Measurements from ENCODE around the gene ZNF605. TPM values are rescaled to one million over a fixed set of nuclear protein-coding genes. Genes with fewer than 3 reads are reported as not detected.
A peak's percentile ranks its signal among the peaks of the same experiment; 100 is the strongest.

ZNF605 gene
- total and polyA plus RNA-seq, 2 donors (not counting 1 experiment from before 2014, with no cell fraction given) = 6.0 to 21.7 TPM

DNA sequence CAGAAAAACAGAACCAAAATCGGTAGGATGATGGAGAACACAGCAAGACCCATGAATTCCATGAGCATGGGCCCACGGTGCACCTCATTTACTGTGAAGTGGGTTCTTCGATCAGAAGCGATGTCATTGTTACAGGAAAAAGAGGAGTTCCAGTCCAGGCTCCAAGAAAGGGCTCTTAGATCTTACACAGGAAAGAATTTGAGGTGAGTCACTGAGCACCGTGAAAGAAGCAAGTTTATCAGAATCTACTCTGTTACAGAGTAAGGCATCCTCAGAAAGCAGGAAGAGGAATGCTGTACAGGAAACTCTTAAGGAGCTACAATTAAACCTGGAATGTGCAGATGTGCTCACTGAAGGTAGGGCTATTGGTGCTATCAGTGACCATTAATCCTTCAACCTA is 57.1 kb downstream of the ZNF605 start:
- H3K27me3 Mint-ChIP-seq = no peaks in the 10 kb centered on the region
- no peak overlapping the region for H3K4me2 ChIP-seq (replicated peaks; ENCODE audit: low read depth, low read length, poor library complexity, severe bottlenecking)
- TF ChIP-seq EZH2 (IDR thresholded peaks at IDR 0.05; ENCODE audit: borderline replicate concordance, insufficient read depth, low read depth, low read length, poor library complexity, severe bottlenecking) = no peak
- TF ChIP-seq, protein P1, sequence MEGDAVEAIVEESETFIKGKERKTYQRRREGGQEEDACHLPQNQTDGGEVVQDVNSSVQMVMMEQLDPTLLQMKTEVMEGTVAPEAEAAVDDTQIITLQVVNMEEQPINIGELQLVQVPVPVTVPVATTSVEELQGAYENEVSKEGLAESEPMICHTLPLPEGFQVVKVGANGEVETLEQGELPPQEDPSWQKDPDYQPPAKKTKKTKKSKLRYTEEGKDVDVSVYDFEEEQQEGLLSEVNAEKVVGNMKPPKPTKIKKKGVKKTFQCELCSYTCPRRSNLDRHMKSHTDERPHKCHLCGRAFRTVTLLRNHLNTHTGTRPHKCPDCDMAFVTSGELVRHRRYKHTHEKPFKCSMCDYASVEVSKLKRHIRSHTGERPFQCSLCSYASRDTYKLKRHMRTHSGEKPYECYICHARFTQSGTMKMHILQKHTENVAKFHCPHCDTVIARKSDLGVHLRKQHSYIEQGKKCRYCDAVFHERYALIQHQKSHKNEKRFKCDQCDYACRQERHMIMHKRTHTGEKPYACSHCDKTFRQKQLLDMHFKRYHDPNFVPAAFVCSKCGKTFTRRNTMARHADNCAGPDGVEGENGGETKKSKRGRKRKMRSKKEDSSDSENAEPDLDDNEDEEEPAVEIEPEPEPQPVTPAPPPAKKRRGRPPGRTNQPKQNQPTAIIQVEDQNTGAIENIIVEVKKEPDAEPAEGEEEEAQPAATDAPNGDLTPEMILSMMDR (IDR thresholded peaks at IDR 0.05) = no peak
- WGBS (ENCODE audit: insufficient coverage) = 97% methylated on average over 5 of the region's 5 CpGs
- peaks cover 0 to 7% (median 0%) of the 10 kb centered on the region in 3 donors for H3K9me3 ChIP-seq (ENCODE audit: control extremely low read depth in 1 of 3, control insufficient read depth in 2 of 3, insufficient read depth in 1 of 3, low read length in 2 of 3)
- H3K27me3 ChIP-seq (replicated peaks in 1 of 4; ENCODE audit: control extremely low read depth in 1 of 4, control insufficient read depth in 3 of 4, insufficient read depth in 4 of 4, low read length in 3 of 4) = no peaks in the 10 kb centered on the region
- no peak overlapping the region for H2AFZ ChIP-seq (ENCODE audit: insufficient read depth, low read depth, low read length, poor library complexity, severe bottlenecking)
- H3K4me1 Mint-ChIP-seq = no peaks in the 10 kb centered on the region
- H3K27ac ChIP-seq (ENCODE audit: low read length in 2 of 2) = no peak overlapping the region
- intact Hi-C loops (cut with micrococcal nuclease) = no loop called here
- ATAC-seq (ENCODE audit: low read depth) (no peak), DNase-seq (no peak)
- CTCF ChIA-PET = no interaction called here
- H3K4me3 Mint-ChIP-seq = no peak overlapping the region
- no peaks in the 10 kb centered on the region for H3K9me3 Mint-ChIP-seq (ENCODE audit: insufficient read depth)
- H3K36me3 ChIP-seq (replicated peaks in 1 of 2; ENCODE audit: control extremely low read depth in 1 of 2, control insufficient read depth in 1 of 2, extremely low read depth in 1 of 2, insufficient read depth in 2 of 2, low read length in 1 of 2) = no peaks in the 10 kb centered on the region
- no peak overlapping the region for H3K27ac Mint-ChIP-seq
- no peaks in the 10 kb centered on the region for H4K20me1 ChIP-seq (ENCODE audit: control insufficient read depth, insufficient read depth, low read length, poor library complexity, severe bottlenecking)
- H3K9ac ChIP-seq (ENCODE audit: low read length) = no peak overlapping the region
- POLR2A ChIA-PET = no interaction called here
- no peaks in the 10 kb centered on the region for H3K79me2 ChIP-seq (ENCODE audit: control insufficient read depth, insufficient read depth, low read length)
- no peaks in the 10 kb centered on the region for H3K4me1 ChIP-seq (ENCODE audit: control insufficient read depth in 2 of 2, insufficient read depth in 2 of 2, low read length in 2 of 2)
- no peak overlapping the region for H3K4me3 ChIP-seq (ENCODE audit: control extremely low read depth in 1 of 5, extremely low read depth in 1 of 5, insufficient read depth in 1 of 5, low read depth in 2 of 5, low read length in 4 of 5)

- POLR2A ChIA-PET = no interaction called here
- Histone ChIP-seq H3K4me2 (replicated peaks; ENCODE audit: low read depth, low read length, poor library complexity, severe bottlenecking) (peak overlapping the region; percentile 82), H3K9ac (ENCODE audit: low read length) (no peak overlapping the region), H3K9me3 (ENCODE audit: control extremely low read depth in 1 of 3, control insufficient read depth in 2 of 3, insufficient read depth in 1 of 3, low read length in 2 of 3) (peaks cover 0 to 10% (median 0%) of the 10 kb centered on the region in 3 donors), H3K4me1 (ENCODE audit: control insufficient read depth in 2 of 2, insufficient read depth in 2 of 2, low read length in 2 of 2) (peaks cover 11 to 16% of the 10 kb centered on the region in 2 donors), H3K27me3 (replicated peaks in 1 of 4; ENCODE audit: control extremely low read depth in 1 of 4, control insufficient read depth in 3 of 4, insufficient read depth in 4 of 4, low read length in 3 of 4) (no peaks in the 10 kb centered on the region), H3K36me3 (replicated peaks in 1 of 2; ENCODE audit: control extremely low read depth in 1 of 2, control insufficient read depth in 1 of 2, extremely low read depth in 1 of 2, insufficient read depth in 2 of 2, low read length in 1 of 2) (no peaks in the 10 kb centered on the region), H2AFZ (ENCODE audit: insufficient read depth, low read depth, low read length, poor library complexity, severe bottlenecking) (peak overlapping the region; percentile 91), H3K4me3 (ENCODE audit: control extremely low read depth in 1 of 5, extremely low read depth in 1 of 5, insufficient read depth in 1 of 5, low read depth in 2 of 5, low read length in 4 of 5) (no peak overlapping the region), H4K20me1 (ENCODE audit: control insufficient read depth, insufficient read depth, low read length, poor library complexity, severe bottlenecking) (no peaks in the 10 kb centered on the region), H3K27ac (ENCODE audit: low read length in 2 of 2) (peak overlapping the region in 1 of 2 donors; percentile 98), H3K79me2 (ENCODE audit: control insufficient read depth, insufficient read depth, low read length) (peaks cover 28% of the 10 kb centered on the region)
- CTCF ChIA-PET = interaction anchor here (0.7 to 1.0 kb wide), 2 partner anchors 17 to 474 kb away, joined by 3 read pairs; no protein-coding TSS in a partner anchor
- 96% methylated on average over 6 of the region's 6 CpGs for WGBS (ENCODE audit: insufficient coverage)
- Mint-ChIP-seq H3K27ac (peak overlapping the region; percentile 100), H3K4me3 (peak overlapping the region; percentile 73), H3K4me1 (peaks cover 30% of the 10 kb centered on the region), H3K27me3 (peaks cover 6% of the 10 kb centered on the region), H3K9me3 (ENCODE audit: insufficient read depth) (no peaks in the 10 kb centered on the region)
- no peak for TF ChIP-seq EZH2 (IDR thresholded peaks at IDR 0.05; ENCODE audit: borderline replicate concordance, insufficient read depth, low read depth, low read length, poor library complexity, severe bottlenecking)
- TF ChIP-seq, protein P1 (IDR thresholded peaks at IDR 0.05) = no peak
- intact Hi-C loops (cut with micrococcal nuclease) = loop anchor here (5.0 kb wide), 1 partner anchor 202 kb away; the partner anchor contains the start of genes POLE and PXMP2
- DNase-seq = no peak
- no peak for ATAC-seq (ENCODE audit: low read depth)
These were observed 67.3 kb downstream of the ZNF605 start for GRCh38 chr12:132888852-132889251.

Measured in B cell (primary cell).